Measurements from ENCODE around the gene FCGR2B.

FCGR2B gene

GRCh38 chr1:161705537-161705936, 42.6 kb downstream of the FCGR2B start:
- in situ Hi-C loops (cut with MboI; ENCODE audit: low sequenced_read_pairs) = no loop called here

GRCh38 chr1:161706113-161706481, 43.2 kb downstream of the FCGR2B start:
- in situ Hi-C loops (cut with MboI; ENCODE audit: low sequenced_read_pairs) = no loop called here

DNA sequence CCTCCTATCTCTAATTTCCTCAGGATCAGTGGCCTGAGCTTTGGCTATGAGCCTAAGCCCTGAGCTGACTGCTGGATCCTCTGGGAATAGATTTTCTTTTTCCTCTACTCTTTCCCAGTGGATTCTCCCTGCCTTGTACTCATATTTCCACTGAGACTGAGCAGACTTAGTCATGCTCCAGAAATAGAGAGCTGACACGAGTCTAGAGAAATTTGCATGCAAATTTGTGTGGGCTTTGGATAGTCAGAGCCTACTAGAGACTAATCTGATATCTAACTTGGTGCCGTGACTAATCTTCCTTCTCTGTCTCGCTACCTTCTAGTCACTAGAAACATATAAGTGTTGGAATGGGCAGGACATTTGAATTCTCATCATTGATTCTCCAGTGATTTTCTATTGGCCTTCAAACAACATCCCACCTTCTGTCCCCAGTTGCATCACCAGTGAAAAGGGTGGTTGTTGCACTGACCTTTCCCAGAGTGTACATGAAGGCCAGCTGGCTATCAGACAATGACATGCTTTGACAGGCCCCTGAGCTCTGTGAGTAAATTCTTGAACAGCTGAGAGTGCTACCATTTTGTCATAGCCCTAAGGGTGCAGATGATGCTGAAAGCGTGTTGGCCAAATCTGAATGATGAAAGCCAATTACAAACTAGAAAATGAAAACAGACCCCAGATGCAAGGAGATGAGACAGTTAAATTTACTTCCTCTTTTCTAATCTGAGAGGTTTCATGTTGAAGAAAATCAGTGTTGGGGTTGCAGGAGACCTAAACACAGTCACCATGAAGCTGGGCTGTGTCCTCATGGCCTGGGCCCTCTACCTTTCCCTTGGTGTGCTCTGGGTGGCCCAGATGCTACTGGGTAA, 43.8 kb downstream of the FCGR2B start, which contains the start of gene FCRLA:
FCRLA (plus strand) TSS at position 748 of the 866 bp plus-strand sequence; CDS start at position 784, 36 bp downstream.
- in situ Hi-C loops (cut with MboI; ENCODE audit: low sequenced_read_pairs) = no loop called here

- in situ Hi-C loops (cut with MboI; ENCODE audit: low sequenced_read_pairs) = no loop called here
These were observed 44.6 kb downstream of the FCGR2B start for GRCh38 chr1:161707503-161707902.

- in situ Hi-C loops (cut with MboI; ENCODE audit: low sequenced_read_pairs) = no loop called here
These were observed 46.4 kb downstream of the FCGR2B start for GRCh38 chr1:161709373-161709772.

DNA sequence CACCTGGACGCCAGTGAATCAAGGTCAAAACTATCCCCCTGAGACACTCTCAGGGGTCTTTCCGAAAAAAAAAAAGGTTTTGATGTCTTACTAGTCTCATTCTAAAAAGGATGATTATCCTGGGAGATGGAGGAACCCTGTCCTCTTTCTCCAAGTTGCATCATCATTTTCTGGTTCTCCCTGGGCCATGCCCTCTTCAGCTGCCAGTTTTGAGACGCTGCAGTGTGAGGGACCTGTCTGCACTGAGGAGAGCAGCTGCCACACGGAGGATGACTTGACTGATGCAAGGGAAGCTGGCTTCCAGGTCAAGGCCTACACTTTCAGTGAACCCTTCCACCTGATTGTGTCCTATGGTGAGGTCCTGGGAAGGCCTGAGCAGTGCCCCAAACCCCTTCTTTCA, 47.6 kb downstream of the FCGR2B start:
- in situ Hi-C loops (cut with MboI; ENCODE audit: low sequenced_read_pairs) = no loop called here

DNA sequence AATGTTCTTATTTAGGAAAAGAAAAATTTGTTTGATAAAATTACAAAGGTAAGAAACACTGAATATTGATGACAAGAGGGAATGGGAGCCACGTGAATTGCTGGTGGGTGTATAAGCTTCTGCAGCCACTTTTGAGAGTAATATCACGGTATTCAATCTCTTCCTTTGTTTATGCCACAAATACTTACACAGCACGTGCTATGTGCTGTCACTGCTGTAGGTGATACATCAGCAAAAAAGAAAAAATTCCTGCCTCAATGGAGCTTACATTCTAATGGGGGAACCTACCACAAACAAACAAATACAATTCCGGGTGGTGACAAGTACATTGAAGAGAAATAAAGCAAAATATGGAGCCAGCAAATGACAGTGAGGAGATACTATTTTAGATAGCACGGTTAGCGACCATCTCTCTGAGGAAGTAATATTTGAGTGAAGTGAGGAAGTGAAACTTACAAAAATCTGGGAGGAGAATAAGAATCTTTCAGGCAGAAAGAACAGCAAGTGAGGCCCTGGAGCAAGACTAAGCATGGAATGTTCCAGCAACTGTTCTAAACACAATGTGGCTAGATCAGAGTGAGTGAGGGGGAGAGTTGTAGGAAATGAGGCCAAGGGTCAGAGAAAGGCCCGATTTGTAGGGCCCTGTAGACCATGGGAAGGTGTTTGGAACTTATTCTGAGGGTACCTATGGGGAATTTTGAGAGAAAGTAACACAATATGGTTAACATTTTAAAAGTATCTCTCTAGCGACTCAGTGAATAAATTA, 55.8 kb downstream of the FCGR2B start:
- in situ Hi-C loops (cut with MboI; ENCODE audit: low sequenced_read_pairs) = no loop called here

DNA sequence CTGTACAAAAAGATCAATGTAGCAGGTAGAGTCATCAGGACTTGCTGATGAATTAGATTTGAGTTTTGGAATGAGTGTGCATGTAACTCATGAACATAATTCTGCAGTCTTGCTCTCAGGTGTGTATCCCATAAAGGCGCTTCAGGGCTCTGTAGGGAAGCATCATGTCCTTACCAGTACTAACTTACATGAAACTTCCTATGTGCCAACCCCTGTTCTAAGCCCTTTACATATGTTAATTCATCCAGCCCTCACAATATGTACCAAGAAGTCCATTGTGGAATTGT, 56.3 kb downstream of the FCGR2B start:
- in situ Hi-C loops (cut with MboI; ENCODE audit: low sequenced_read_pairs) = no loop called here

- in situ Hi-C loops (cut with MboI; ENCODE audit: low sequenced_read_pairs) = no loop called here
These were observed 57.5 kb downstream of the FCGR2B start for GRCh38 chr1:161720422-161720821.

GRCh38 chr1:161720956-161721737, 58.2 kb downstream of the FCGR2B start, which contains the start of gene FCRLB:
Gene FCRLB (plus strand): TSS chr1:161721544. CDS start chr1:161722673, 1,129 bp downstream.
- in situ Hi-C loops (cut with MboI; ENCODE audit: low sequenced_read_pairs) = no loop called here

DNA sequence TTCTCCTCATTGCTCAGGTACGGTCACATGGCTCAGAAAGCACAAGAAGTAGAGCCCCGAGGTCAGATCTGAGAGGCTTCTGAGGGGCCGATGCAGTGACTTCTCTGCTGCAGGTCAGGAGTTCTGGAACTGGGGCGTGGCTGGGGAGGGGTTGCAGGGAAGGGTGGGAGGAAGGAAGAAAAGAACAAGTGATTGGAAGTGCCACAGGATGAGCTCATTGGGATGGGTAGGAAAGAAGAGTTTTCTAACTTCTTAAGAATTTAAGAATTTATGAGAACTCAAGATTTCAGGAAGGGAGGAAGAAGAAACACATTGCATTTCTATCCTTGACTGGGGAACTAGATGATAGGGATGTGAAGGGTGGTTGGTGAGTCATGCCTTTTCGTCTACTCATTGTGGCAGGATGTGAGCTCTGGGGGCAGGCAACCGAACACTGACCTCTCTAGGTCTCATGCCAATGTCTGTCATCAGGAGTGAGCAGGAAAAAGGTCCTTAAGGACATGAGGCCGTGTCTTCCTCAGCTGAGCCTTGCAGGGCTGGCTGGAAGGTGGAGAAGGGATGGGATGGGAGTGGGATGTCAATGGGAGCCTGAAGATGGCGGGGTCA, 58.9 kb downstream of the FCGR2B start:
- in situ Hi-C loops (cut with MboI; ENCODE audit: low sequenced_read_pairs) = no loop called here

- in situ Hi-C loops (cut with MboI; ENCODE audit: low sequenced_read_pairs) = no loop called here
These were observed 59.5 kb downstream of the FCGR2B start for GRCh38 chr1:161722406-161722805.

DNA sequence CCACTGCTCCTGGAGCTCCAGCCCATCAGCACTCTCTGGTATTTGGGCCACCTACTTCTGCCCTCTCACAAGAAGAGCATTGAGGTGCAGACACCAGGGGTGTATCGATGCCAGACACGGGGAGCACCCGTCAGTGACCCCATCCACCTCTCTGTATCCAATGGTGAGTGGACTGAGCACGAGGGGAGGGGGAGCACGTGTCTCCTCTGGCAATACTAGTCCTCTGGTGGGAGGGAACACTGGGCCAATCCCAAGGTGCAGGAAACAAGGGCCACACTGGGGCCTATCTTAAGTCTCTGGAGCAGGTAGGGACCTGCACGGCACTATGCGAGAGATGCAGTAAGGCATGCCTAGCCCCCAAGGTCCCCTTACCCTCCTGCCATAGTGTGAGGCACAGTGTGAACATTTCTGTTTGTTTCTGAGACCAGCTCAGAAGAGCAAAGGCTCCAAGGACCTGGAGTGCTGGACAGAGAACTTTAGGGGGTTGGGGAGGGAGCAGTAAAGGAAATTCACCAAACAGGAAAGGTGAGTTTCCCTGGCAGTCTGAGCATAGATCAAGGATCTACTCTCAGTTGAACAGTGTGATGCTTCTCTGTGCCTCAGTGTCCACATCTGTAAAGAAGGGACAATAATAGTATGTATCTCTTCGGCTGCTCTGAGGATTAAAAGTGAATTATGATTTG, 60.7 kb downstream of the FCGR2B start:
- in situ Hi-C loops (cut with MboI; ENCODE audit: low sequenced_read_pairs) = no loop called here

- in situ Hi-C loops (cut with MboI; ENCODE audit: low sequenced_read_pairs) = loop anchor here (25.0 kb wide), 1 partner anchor 538 kb away; the partner anchor contains the start of genes ADAMTS4 and B4GALT3
These were observed 62.4 kb downstream of the FCGR2B start for GRCh38 chr1:161725258-161725907.

GRCh38 chr1:161725908-161726472, 63.0 kb downstream of the FCGR2B start:
- in situ Hi-C loops (cut with MboI; ENCODE audit: low sequenced_read_pairs) = loop anchor here (25.0 kb wide), 1 partner anchor 539 kb away; the partner anchor contains the start of genes ADAMTS4 and B4GALT3

DNA sequence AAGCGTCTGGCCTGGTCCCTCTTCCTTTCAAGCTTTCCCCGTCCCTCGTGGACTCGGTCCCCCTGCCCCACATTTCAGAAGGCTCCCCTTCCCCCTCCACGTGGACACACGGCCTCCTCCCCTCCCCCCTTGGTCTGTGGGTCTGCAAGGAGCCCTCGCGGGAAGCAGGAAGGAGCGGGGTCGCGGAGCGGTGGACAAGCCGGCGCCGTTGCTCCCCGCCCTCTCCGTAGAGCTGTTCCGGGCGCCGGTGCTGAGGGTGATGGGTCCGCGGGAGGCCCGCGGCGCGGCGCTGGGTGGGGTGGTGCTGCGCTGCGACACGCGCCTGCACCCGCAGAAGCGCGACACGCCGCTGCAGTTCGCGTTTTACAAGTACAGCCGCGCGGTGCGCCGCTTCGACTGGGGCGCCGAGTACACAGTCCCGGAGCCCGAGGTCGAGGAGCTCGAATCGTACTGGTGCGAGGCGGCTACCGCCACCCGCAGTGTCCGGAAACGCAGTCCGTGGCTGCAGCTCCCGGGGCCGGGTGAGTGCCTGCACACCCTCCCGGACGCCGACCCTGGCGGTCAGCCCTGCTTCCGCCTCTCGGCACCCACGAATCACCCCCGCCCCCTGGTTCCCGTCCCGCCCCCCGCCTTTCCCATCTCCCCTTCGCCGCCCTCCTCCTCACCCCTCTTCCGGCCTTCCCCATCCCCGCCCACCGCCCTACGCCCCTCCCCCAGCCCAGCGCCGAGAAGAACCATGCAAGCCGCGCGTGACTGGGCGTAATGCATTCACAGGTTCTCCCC, 63.7 kb downstream of the FCGR2B start:
- in situ Hi-C loops (cut with MboI; ENCODE audit: low sequenced_read_pairs) = loop anchor here (25.0 kb wide), 1 partner anchor 539 kb away; the partner anchor contains the start of genes ADAMTS4 and B4GALT3

DNA sequence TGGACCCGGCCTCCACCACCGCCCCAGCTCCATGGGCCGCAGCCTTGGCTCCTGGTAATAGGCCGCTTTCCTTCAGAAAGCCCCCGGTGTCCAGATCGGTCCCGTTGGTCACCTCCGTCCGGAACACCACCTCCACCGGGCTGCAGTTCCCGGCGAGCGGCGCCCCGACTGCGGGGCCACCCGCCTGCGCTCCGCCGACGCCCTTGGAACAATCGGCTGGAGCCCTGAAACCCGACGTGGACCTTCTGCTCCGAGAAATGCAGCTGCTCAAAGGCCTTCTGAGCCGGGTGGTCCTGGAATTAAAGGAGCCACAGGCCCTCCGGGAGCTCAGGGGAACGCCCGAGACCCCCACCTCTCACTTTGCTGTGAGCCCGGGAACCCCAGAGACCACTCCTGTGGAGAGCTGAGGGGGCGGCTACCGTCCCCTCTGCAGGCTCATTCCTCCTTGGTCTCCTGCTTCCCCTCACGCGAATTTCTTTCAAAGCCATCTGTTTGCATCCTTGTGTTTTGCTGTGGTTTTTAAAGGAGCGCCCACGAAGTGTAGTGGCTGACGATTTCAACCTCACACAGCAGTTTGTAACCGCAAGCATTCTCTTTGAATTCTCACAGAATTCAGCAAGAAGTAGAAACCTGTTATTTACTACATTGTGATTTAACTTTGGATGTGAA, 64.4 kb downstream of the FCGR2B start:
- in situ Hi-C loops (cut with MboI; ENCODE audit: low sequenced_read_pairs) = loop anchor here (25.0 kb wide), 1 partner anchor 540 kb away; the partner anchor contains the start of genes ADAMTS4 and B4GALT3
